Trophoblast cell (in vitro differentiated cells and primary cell): ENCODE data around the gene CARM1.
A peak's percentile ranks its signal among the peaks of the same experiment; 100 is the strongest.

Experiments
- DNase-seq, 2 donors: peaks; one replicate each; pipeline ENCODE4 v3.0.0-alpha.2; 2016
- H2AFZ ChIP-seq: 2 replicates; pipeline ENCODE4 v1.6.1; 2013; ENCODE audit warnings: low read length, moderate library complexity, mild to moderate bottlenecking; ENCODE audit not compliant: insufficient read depth, poor library complexity
- H2AK5ac ChIP-seq: 2 replicates; pipeline ENCODE4 v1.6.1; 2013; ENCODE audit warnings: mild to moderate bottlenecking, low read length
- H2BK120ac ChIP-seq: 2 replicates; pipeline ENCODE4 v1.6.1; 2013; ENCODE audit warnings: low read length, mild to moderate bottlenecking, moderate library complexity; ENCODE audit not compliant: insufficient read depth, poor library complexity
- H2BK12ac ChIP-seq: 2 replicates; pipeline ENCODE4 v1.6.1; 2013; ENCODE audit warnings: mild to moderate bottlenecking, low read length, moderate library complexity
- H2BK5ac ChIP-seq: 2 replicates; pipeline ENCODE4 v1.6.1; 2013; ENCODE audit warnings: low read length, low read depth, moderate library complexity, mild to moderate bottlenecking; ENCODE audit not compliant: poor library complexity
- H3K14ac ChIP-seq: 2 replicates; pipeline ENCODE4 v1.6.1; 2013; ENCODE audit warnings: mild to moderate bottlenecking, low read length
- H3K18ac ChIP-seq: 2 replicates; pipeline ENCODE4 v1.6.1; 2013; ENCODE audit warnings: mild to moderate bottlenecking, low read length
- H3K23ac ChIP-seq: 2 replicates; pipeline ENCODE4 v1.6.1; 2013; ENCODE audit warnings: low read length
- H3K27ac ChIP-seq: 2 replicates; pipeline ENCODE4 v1.5.1; 2013; ENCODE audit warnings: low read depth, mild to moderate bottlenecking, inconsistent platforms, low read length, moderate library complexity
- H3K27me3 ChIP-seq: 2 replicates; pipeline ENCODE4 v1.6.1; 2013; ENCODE audit warnings: inconsistent platforms, mild to moderate bottlenecking, low read length, moderate library complexity; ENCODE audit not compliant: insufficient read depth
- H3K36me3 ChIP-seq, 2 experiments: 1 replicate in 1 of 2; 2 replicates in 1 of 2; pipeline ENCODE4 v1.6.1; 2013; ENCODE audit warnings: low read length in 2 of 2, mild to moderate bottlenecking in 2 of 2, moderate library complexity in 1 of 2; ENCODE audit not compliant: insufficient read depth in 2 of 2, control insufficient read depth in 1 of 2
- H3K4ac ChIP-seq: 2 replicates; pipeline ENCODE4 v1.6.1; 2013; ENCODE audit warnings: low read depth, mild to moderate bottlenecking, low read length, moderate library complexity
- H3K4me1 ChIP-seq, 2 experiments: 1 replicate in 1 of 2; 2 replicates in 1 of 2; pipeline ENCODE4 v1.6.1; 2013; ENCODE audit warnings: low read length in 2 of 2, mild to moderate bottlenecking in 2 of 2, moderate library complexity in 1 of 2; ENCODE audit not compliant: insufficient read depth in 2 of 2, control insufficient read depth in 1 of 2
- H3K4me2 ChIP-seq: 2 replicates; pipeline ENCODE4 v1.6.1; 2013; ENCODE audit warnings: inconsistent platforms, mild to moderate bottlenecking, low read length, moderate library complexity
- H3K4me3 ChIP-seq: 2 replicates; pipeline ENCODE4 v1.5.1; 2013; ENCODE audit warnings: mild to moderate bottlenecking, low read depth, low read length, inconsistent platforms
- H3K79me1 ChIP-seq: one replicate; pipeline ENCODE4 v1.6.1; 2013; ENCODE audit warnings: low read length
- H3K79me2 ChIP-seq: 2 replicates; pipeline ENCODE4 v1.6.1; 2013; ENCODE audit warnings: low read length, mild to moderate bottlenecking; ENCODE audit not compliant: control insufficient read depth, insufficient read depth, poor library complexity
- H3K9ac ChIP-seq: 2 replicates; pipeline ENCODE4 v1.6.1; 2013; ENCODE audit warnings: mild to moderate bottlenecking, low read length
- H3K9me3 ChIP-seq: 2 replicates; pipeline ENCODE4 v1.6.1; 2013; ENCODE audit warnings: low read depth, mild to moderate bottlenecking, control low read depth, inconsistent platforms, low read length; ENCODE audit not compliant: insufficient read depth
- H4K12ac ChIP-seq: 2 replicates; pipeline ENCODE4 v1.6.1; 2013; ENCODE audit warnings: low read depth, mild to moderate bottlenecking, low read length, moderate library complexity
- H4K8ac ChIP-seq: 2 replicates; pipeline ENCODE4 v1.6.1; 2013; ENCODE audit warnings: low read depth, mild to moderate bottlenecking, low read length, moderate library complexity
- H4K91ac ChIP-seq: one replicate; pipeline ENCODE4 v1.6.1; 2013; ENCODE audit warnings: low read depth, mild to moderate bottlenecking, low read length, moderate library complexity
- WGBS: extraction: QIAGEN DNeasy Blood & Tissue Kit; methylation state at CpG from one replicate; pipeline ENCODE4 v1.1.7; 2013; ENCODE audit warnings: missing lambda C conversion rate; ENCODE audit not compliant: insufficient read length, insufficient coverage; ENCODE audit errors: extremely low coverage; 5-methylcytosine and 5-hydroxymethylcytosine counted together

CARM1 gene

GRCh38 chr19:10881403-10882107, 10.2 kb downstream of the CARM1 start:
- H3K27me3 ChIP-seq: no peaks in the 10 kb centered on the region
- no peaks in the 10 kb centered on the region for H3K9me3 ChIP-seq
- WGBS: no CpG with 5 or more reads among the region's 14 CpGs

DNA sequence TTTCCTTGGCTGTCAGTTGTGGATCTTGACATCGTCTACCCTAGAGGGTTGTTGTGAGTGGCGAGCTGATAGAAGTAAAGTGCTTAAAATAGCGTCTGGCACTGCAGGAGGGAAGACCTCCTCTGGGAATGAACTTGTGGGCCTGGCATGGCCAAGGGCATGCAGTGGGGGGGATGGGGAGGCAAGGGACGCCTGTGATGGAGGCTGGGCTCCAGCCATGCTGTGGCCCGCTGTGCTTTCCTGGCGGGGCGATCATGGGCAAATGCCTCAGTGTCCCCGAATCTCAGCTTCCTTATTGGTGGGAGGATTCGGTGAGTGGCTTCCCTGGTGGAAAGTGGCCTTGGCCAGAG, 10.7 kb downstream of the CARM1 start:
- H3K4me1 ChIP-seq: peaks cover 60 to 64% of the 10 kb centered on the region in 2 experiments
- WGBS: no CpG with 5 or more reads among the region's 9 CpGs
- DNase-seq: no peak
- peak overlapping the region; percentile 12 for H3K4ac ChIP-seq
- no peak overlapping the region for H3K23ac ChIP-seq
- H4K12ac ChIP-seq: no peak overlapping the region
- H2AK5ac ChIP-seq: no peak overlapping the region
- H3K79me2 ChIP-seq: peaks cover 27% of the 10 kb centered on the region
- H2BK12ac ChIP-seq: peak overlapping the region; percentile 62
- no peaks in the 10 kb centered on the region for H3K27me3 ChIP-seq
- peaks cover 34% of the 10 kb centered on the region for H3K79me1 ChIP-seq
- H3K27ac ChIP-seq: peak overlapping the region; percentile 0
- H3K4me2 ChIP-seq: peak overlapping the region; percentile 18
- no peak overlapping the region for H3K9ac ChIP-seq
- H3K4me3 ChIP-seq: no peak overlapping the region
- peak overlapping the region; percentile 3 for H3K18ac ChIP-seq
- peak overlapping the region; percentile 33 for H3K14ac ChIP-seq
- H2AFZ ChIP-seq: peak overlapping the region; percentile 19
- peak overlapping the region; percentile 21 for H2BK120ac ChIP-seq
- H4K8ac ChIP-seq: no peak overlapping the region
- H3K9me3 ChIP-seq: no peaks in the 10 kb centered on the region
- peak overlapping the region; percentile 60 for H4K91ac ChIP-seq
- no peak overlapping the region for H2BK5ac ChIP-seq
- no peaks in the 10 kb centered on the region for H3K36me3 ChIP-seq

More at GRCh38 chr19:10881403-10882107, 10.2 kb downstream of the CARM1 start:
- Histone ChIP-seq H3K23ac (no peak overlapping the region), H3K27ac (peak overlapping the region; percentile 10), H3K4me3 (no peak overlapping the region), H2AK5ac (no peak overlapping the region), H3K36me3 (peaks cover 0 to under 1% of the 10 kb centered on the region in 2 experiments), H2BK5ac (peak overlapping the region; percentile 42), H3K4ac (peak overlapping the region; percentile 42), H3K4me1 (peaks cover 56 to 61% of the 10 kb centered on the region in 2 experiments), H3K79me2 (peaks cover 26% of the 10 kb centered on the region), H2BK120ac (peak overlapping the region; percentile 21), H3K18ac (peak overlapping the region; percentile 3), H3K9ac (no peak overlapping the region), H3K79me1 (peaks cover 33% of the 10 kb centered on the region), H4K91ac (peak overlapping the region; percentile 28), H4K8ac (no peak overlapping the region), H3K4me2 (peak overlapping the region; percentile 32), H2BK12ac (peak overlapping the region; percentile 62), H2AFZ (peak overlapping the region; percentile 19), H4K12ac (no peak overlapping the region), H3K14ac (peak overlapping the region; percentile 33)
- DNase-seq: no peak

GRCh38 chr19:10884274-10884673, 12.9 kb downstream of the CARM1 start:
- peak overlapping the region; percentile 31 for H2BK5ac ChIP-seq
- no peak overlapping the region for H3K4me3 ChIP-seq
- H2BK12ac ChIP-seq: peak overlapping the region; percentile 32
- H3K27me3 ChIP-seq: no peaks in the 10 kb centered on the region
- H3K23ac ChIP-seq: no peak overlapping the region
- H3K79me1 ChIP-seq: peaks cover 48% of the 10 kb centered on the region
- peaks cover 26% of the 10 kb centered on the region for H3K79me2 ChIP-seq
- peaks cover 1% of the 10 kb centered on the region for H3K9me3 ChIP-seq
- no CpG with 5 or more reads among the region's 2 CpGs for WGBS
- H2AK5ac ChIP-seq: no peak overlapping the region
- H3K36me3 ChIP-seq: no peaks in the 10 kb centered on the region
- H2AFZ ChIP-seq: no peak overlapping the region
- peak overlapping the region; percentile 36 for H2BK120ac ChIP-seq
- no peak overlapping the region for H3K18ac ChIP-seq
- H4K91ac ChIP-seq: peak overlapping the region; percentile 90
- H3K4ac ChIP-seq: no peak overlapping the region
- H3K14ac ChIP-seq: no peak overlapping the region
- no peak overlapping the region for H3K4me2 ChIP-seq
- no peak overlapping the region for H3K9ac ChIP-seq
- DNase-seq: peak in 1 of 2 donors; percentile 44
- no peak overlapping the region for H4K12ac ChIP-seq
- peaks cover 75 to 80% of the 10 kb centered on the region in 2 experiments for H3K4me1 ChIP-seq
- H4K8ac ChIP-seq: no peak overlapping the region
- peak overlapping the region; percentile 77 for H3K27ac ChIP-seq

DNA sequence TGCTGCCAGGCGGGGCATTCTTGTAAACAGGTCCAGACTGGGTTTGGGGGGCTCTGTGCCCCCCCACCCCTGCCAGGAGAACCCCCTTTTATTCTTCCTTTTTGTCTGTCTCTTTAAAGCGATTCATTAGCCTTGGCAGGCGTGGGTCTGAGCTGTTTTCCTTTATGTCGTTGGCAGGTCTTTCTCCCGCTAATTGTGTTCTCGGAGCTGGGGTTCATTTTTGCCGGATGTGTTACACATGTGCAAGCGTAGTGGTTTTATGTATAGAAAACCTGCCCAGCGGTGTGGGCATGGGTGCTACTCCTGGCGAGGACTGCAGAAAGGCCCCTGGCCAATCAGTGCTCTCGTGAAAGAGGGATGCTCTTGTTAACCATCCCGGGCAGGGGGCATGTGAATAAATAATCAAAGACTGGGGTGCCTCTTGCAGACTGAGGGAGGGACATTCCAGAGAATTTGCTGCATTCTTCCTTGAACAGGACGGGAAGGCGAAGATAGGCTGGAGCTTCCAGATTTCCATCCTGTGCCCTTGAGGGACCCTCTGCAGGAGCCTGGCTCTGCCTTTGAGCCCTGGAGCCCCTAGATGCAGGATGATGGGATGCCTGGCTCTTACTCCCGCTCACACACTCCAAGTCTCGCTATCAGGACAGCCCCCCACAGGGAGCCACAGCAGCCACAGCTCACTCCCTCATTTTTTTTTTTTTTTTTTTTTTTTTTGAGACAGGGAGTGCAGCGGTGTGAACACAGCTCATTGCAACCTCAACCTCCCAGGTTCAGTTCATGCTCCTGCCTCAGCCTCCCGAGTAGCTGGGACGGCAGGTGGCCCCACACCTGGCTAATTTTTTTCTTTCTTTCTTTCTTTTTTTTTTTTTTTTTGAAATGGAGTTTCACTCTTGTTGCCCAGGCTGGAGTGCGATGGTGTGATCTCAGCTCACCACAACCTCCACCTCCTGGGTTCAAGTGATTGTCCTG, 14.1 kb downstream of the CARM1 start:
- peak overlapping the region; percentile 67 for H3K18ac ChIP-seq
- H3K27me3 ChIP-seq: no peaks in the 10 kb centered on the region
- H3K4me3 ChIP-seq: no peak overlapping the region
- H4K12ac ChIP-seq: no peak overlapping the region
- peak overlapping the region; percentile 77 for H3K27ac ChIP-seq
- H3K9ac ChIP-seq: no peak overlapping the region
- no peaks in the 10 kb centered on the region for H3K36me3 ChIP-seq
- H3K23ac ChIP-seq: no peak overlapping the region
- peak overlapping the region; percentile 90 for H4K91ac ChIP-seq
- peaks cover 65 to 69% of the 10 kb centered on the region in 2 experiments for H3K4me1 ChIP-seq
- H4K8ac ChIP-seq: no peak overlapping the region
- peaks cover 46% of the 10 kb centered on the region for H3K79me1 ChIP-seq
- no peak for DNase-seq
- H3K14ac ChIP-seq: peak overlapping the region; percentile 32
- H2BK12ac ChIP-seq: peak overlapping the region; percentile 70
- WGBS: no CpG with 5 or more reads among the region's 20 CpGs
- no peak overlapping the region for H2AFZ ChIP-seq
- H3K79me2 ChIP-seq: peaks cover 20% of the 10 kb centered on the region
- no peak overlapping the region for H3K4me2 ChIP-seq
- H3K9me3 ChIP-seq: peaks cover 1% of the 10 kb centered on the region
- peak overlapping the region; percentile 52 for H2BK5ac ChIP-seq
- H2BK120ac ChIP-seq: peak overlapping the region; percentile 26
- H3K4ac ChIP-seq: peak overlapping the region; percentile 53
- peak overlapping the region; percentile 51 for H2AK5ac ChIP-seq
